Stimulated activated CD4-positive, alpha-beta T cell treated with anti-CD3 and anti-CD28 coated beads, Interleukin-1b, Interleukin-23, amount 100 ng/mL, for 1 hour (primary cell): Measurements from ENCODE around the gene KRABD2.
"Not testable (repeated sequence)": the region's sequence is repeated elsewhere in the genome, so short reads cannot be mapped to it uniquely, and the experiment has no call there.

Source experiments
- DNase-seq, 2 donors: peaks; one replicate each; pipeline ENCODE4 v3.0.0-alpha.2; 2020; ENCODE audit warnings: low read depth in 2 of 2

Gene KRABD2

GRCh38 chr17:8376271-8377067 is at the start of gene KRABD2:
Gene KRABD2 (minus strand): TSS chr17:8376704.
- DNase-seq: peak; percentile 70 to 86

GRCh38 chr17:8421571-8421970 is 45.1 kb upstream of the KRABD2 start:
- DNase-seq: no peak

GRCh38 chr17:8420041-8420934 is 43.8 kb upstream of the KRABD2 start:
- DNase-seq: no peak

GRCh38 chr17:8419305-8419704 is 42.8 kb upstream of the KRABD2 start:
- no peak for DNase-seq

GRCh38 chr17:8418471-8418870 is 42.0 kb upstream of the KRABD2 start:
- no peak for DNase-seq

GRCh38 chr17:8417806-8418205 is 41.3 kb upstream of the KRABD2 start:
- DNase-seq: no peak

GRCh38 chr17:8413938-8414337 is 37.4 kb upstream of the KRABD2 start:
- no peak for DNase-seq

- DNase-seq: no peak
These were observed 36.8 kb upstream of the KRABD2 start for GRCh38 chr17:8413328-8413727.

- DNase-seq: no peak
These were observed 35.6 kb upstream of the KRABD2 start for GRCh38 chr17:8412089-8412488.

GRCh38 chr17:8410883-8411238 is 34.4 kb upstream of the KRABD2 start:
- DNase-seq: no peak

GRCh38 chr17:8409966-8410882 is 33.7 kb upstream of the KRABD2 start:
- peak; percentile 23 to 64 for DNase-seq

- no peak for DNase-seq
These were observed 31.9 kb upstream of the KRABD2 start for GRCh38 chr17:8408371-8408770.

GRCh38 chr17:8406174-8406573 is 29.7 kb upstream of the KRABD2 start:
- DNase-seq: no peak

GRCh38 chr17:8405499-8406016 is 29.1 kb upstream of the KRABD2 start:
- no peak for DNase-seq

GRCh38 chr17:8402921-8403536 is 26.5 kb upstream of the KRABD2 start:
- no peak for DNase-seq

- no peak for DNase-seq
These were observed 24.6 kb upstream of the KRABD2 start for GRCh38 chr17:8401107-8401506.

GRCh38 chr17:8398980-8399379 is 22.5 kb upstream of the KRABD2 start:
- no peak for DNase-seq

- DNase-seq: no peak
These were observed 21.1 kb upstream of the KRABD2 start, which contains the start of gene RNF222 for GRCh38 chr17:8397636-8398035. Gene RNF222 (minus strand): TSS chr17:8397827. CDS start chr17:8393461, 4,366 bp downstream.

- DNase-seq: not testable (repeated sequence)
These were observed 18.0 kb upstream of the KRABD2 start for GRCh38 chr17:8394497-8394896.

- no peak for DNase-seq
These were observed 17.1 kb upstream of the KRABD2 start for GRCh38 chr17:8393470-8394231.
